Smooth muscle cell of the brain vasculature (primary cell): ENCODE data around the gene PCSK1N.
A peak's percentile ranks its signal among the peaks of the same experiment; 100 is the strongest.
"Not testable (repeated sequence)": the region's sequence is repeated elsewhere in the genome, so short reads cannot be mapped to it uniquely, and the experiment has no call there.

Experiments
- DNase-seq: peaks from one replicate; pipeline ENCODE4 v3.0.0-alpha.2; 2012; ENCODE audit warnings: low read depth, low spot score

Gene PCSK1N

GRCh38 chrX:48823053-48823452 lies 12.4 kb downstream of the PCSK1N start:
- no peak for DNase-seq

- not testable (repeated sequence) for DNase-seq
Observed at GRCh38 chrX:48819394-48819793, 16.0 kb downstream of the PCSK1N start.

- no peak for DNase-seq
Observed at GRCh38 chrX:48818866-48819265, 16.5 kb downstream of the PCSK1N start.

- no peak for DNase-seq
Observed at GRCh38 chrX:48818098-48818497, 17.3 kb downstream of the PCSK1N start.

GRCh38 chrX:48816014-48816810 lies 19.2 kb downstream of the PCSK1N start:
- no peak for DNase-seq

- DNase-seq: no peak
Observed at GRCh38 chrX:48815266-48815665, 20.1 kb downstream of the PCSK1N start.

GRCh38 chrX:48814722-48815121 lies 20.7 kb downstream of the PCSK1N start:
- DNase-seq: no peak

GRCh38 chrX:48813644-48814043 lies 21.8 kb downstream of the PCSK1N start:
- no peak for DNase-seq

GRCh38 chrX:48806081-48806480 lies 29.3 kb downstream of the PCSK1N start:
- no peak for DNase-seq

GRCh38 chrX:48802905-48803200 lies 32.6 kb downstream of the PCSK1N start:
- DNase-seq: no peak

- peak; percentile 52 for DNase-seq
Observed at GRCh38 chrX:48802089-48802904, 33.1 kb downstream of the PCSK1N start.

GRCh38 chrX:48801280-48802088 lies 33.9 kb downstream of the PCSK1N start, which contains the start of gene HDAC6:
Gene HDAC6 (plus strand): TSS chrX:48802067. CDS start chrX:48802693, 626 bp downstream.
- DNase-seq: peak; percentile 97

- no peak for DNase-seq
Observed at GRCh38 chrX:48800574-48801279, 34.7 kb downstream of the PCSK1N start.

- DNase-seq: no peak
Observed at GRCh38 chrX:48798318-48798717, 37.1 kb downstream of the PCSK1N start.

- no peak for DNase-seq
Observed at GRCh38 chrX:48794911-48795515, 40.4 kb downstream of the PCSK1N start.

GRCh38 chrX:48794340-48794910 lies 41.0 kb downstream of the PCSK1N start:
- DNase-seq: no peak

GRCh38 chrX:48793935-48794334 lies 41.5 kb downstream of the PCSK1N start:
- no peak for DNase-seq

GRCh38 chrX:48792219-48792618 lies 43.2 kb downstream of the PCSK1N start:
- DNase-seq: no peak

GRCh38 chrX:48791063-48791820 lies 44.2 kb downstream of the PCSK1N start:
- no peak for DNase-seq

GRCh38 chrX:48790477-48790876 lies 44.9 kb downstream of the PCSK1N start:
- no peak for DNase-seq
